GM12872 (cell line): ENCODE measurements around the gene SAP30L.

ENCODE experiments used
- TF ChIP-seq, protein P1 (sequence below): IDR thresholded peaks from 3 replicates; pipeline ENCODE4 v1.5.1; 2011; ENCODE audit warnings: low read depth, mild to moderate bottlenecking, low read length, moderate library complexity; ENCODE audit not compliant: insufficient read depth

The SAP30L gene

GRCh38 chr5:154493274-154493673 is 47.5 kb downstream of the SAP30L start:
- TF ChIP-seq, protein P1, sequence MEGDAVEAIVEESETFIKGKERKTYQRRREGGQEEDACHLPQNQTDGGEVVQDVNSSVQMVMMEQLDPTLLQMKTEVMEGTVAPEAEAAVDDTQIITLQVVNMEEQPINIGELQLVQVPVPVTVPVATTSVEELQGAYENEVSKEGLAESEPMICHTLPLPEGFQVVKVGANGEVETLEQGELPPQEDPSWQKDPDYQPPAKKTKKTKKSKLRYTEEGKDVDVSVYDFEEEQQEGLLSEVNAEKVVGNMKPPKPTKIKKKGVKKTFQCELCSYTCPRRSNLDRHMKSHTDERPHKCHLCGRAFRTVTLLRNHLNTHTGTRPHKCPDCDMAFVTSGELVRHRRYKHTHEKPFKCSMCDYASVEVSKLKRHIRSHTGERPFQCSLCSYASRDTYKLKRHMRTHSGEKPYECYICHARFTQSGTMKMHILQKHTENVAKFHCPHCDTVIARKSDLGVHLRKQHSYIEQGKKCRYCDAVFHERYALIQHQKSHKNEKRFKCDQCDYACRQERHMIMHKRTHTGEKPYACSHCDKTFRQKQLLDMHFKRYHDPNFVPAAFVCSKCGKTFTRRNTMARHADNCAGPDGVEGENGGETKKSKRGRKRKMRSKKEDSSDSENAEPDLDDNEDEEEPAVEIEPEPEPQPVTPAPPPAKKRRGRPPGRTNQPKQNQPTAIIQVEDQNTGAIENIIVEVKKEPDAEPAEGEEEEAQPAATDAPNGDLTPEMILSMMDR, result no peak

DNA sequence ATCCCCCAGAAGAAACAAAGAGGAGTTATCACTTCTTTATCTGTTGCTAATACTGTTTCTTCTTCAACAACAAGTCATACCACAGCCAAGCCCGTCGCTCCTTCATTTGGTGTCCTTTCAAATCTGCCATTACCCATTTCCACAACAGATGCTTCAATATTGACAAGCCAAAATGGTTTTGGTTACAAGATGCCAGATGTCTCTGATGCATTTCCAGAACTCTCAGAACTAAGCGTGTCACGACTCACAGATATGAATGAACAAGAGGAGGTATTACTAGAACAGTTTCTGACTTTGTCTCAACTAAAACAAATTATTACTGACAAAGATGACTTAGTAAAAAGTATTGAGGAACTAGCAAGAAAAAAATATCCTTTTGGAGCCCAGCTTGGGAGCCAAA is 48.2 kb downstream of the SAP30L start:
- TF ChIP-seq, protein P1, result no peak

GRCh38 chr5:154498591-154498990 is 52.8 kb downstream of the SAP30L start:
- TF ChIP-seq, protein P1, result no peak

DNA sequence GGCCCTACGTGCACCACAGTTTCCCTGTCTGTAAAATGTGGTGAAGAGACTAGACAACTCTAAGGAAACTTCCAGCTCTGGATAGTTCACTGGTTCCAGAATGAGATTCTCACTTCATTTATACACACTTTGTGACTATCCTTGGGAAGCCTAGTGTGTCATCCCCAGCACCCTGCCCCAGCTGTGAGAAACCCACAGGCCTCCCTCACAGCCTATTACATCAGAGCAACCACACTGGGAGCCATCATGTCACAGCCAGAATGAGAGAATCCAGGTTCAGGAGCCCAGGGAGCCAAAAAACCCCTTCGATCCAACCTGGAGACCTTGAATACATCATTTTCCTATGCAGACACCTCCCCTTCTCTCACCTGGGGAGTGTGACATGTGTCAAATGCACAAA is 53.2 kb downstream of the SAP30L start:
- TF ChIP-seq, protein P1, result no peak

DNA sequence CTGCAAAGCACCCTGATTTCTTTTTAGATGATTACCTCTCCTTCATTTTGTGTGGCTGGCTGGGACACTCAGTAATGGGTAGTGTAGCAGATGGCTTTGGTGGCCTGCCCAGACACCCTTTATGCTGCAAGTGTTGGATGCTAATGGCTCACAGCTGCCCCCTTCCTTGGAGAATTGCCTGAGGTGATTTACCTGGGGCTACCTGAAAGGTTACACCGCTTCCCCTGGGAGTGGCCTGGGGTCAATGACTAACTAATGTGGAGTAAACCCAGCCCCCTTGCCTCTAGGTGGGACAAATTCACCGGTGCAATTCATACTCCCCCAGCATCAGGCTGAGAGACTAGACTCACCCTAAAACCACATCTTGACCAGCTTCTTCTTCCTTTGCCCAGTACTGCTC is 55.8 kb downstream of the SAP30L start:
- TF ChIP-seq, protein P1, result no peak

DNA sequence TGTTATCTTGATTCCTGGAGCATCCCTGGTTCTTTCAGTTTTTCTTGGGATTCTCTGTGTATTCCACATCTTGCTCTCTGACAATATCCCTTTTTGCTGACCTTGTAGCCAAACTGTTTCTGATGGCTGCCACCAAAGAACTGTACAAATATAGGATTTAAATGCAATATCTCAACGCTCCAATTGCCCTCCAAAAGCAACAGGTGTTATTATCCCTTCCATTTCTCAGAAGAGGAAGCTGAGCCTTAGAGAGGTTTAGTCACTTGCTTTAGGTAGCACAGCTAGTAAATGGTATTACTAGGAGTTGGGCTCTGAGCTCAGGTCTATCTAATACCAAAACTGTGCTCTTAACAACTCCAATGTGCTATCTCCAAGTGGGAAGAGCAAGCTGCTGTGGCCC is 56.4 kb downstream of the SAP30L start:
- TF ChIP-seq, protein P1, result no peak

GRCh38 chr5:154503698-154504039 is 57.9 kb downstream of the SAP30L start:
- TF ChIP-seq, protein P1, result no peak

- TF ChIP-seq, protein P1, result no peak
Observed at GRCh38 chr5:154505567-154505966, 59.8 kb downstream of the SAP30L start.
